ENCODE data around the gene ATP9B.
"Not testable (repeated sequence)": the region's sequence is repeated elsewhere in the genome, so short reads cannot be mapped to it uniquely, and the experiment has no call there.

The ATP9B gene

GRCh38 chr18:79077181-79077580 lies 8.0 kb downstream of the ATP9B start:
- Histone ChIP-seq H3K9me3 (ENCODE audit: control insufficient read depth, low read depth, low read length) (no peaks in the 10 kb centered on the region), H3K9ac (ENCODE audit: low read length) (no peak overlapping the region), H3K4me1 (ENCODE audit: control insufficient read depth, low read depth, low read length) (peaks cover 15% of the 10 kb centered on the region), H3K27me3 (ENCODE audit: control insufficient read depth, insufficient read depth, low read length) (no peaks in the 10 kb centered on the region), H3K4me3 (ENCODE audit: low read length) (no peak overlapping the region), H3K27ac (ENCODE audit: low read length) (no peak overlapping the region), H3K36me3 (ENCODE audit: control insufficient read depth, low read depth, low read length) (no peaks in the 10 kb centered on the region)

DNA sequence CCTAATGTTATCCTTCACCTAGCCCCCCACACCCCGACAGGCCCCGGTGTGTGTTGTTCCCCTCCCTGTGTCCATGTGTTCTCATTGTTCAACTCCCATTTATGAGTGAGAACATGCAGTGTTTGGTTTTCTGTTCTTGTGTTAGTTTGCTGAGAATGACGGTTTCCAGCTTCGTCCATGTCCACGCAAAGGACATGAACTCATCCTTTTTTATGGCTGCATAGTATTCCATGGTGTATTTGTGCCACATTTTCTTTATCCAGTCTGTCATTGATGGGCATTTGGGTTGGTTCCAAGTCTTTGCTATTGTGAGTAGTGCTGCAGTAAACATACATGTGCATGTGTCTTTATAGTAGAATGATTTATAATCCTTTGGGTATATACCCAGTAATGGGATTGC lies 9.6 kb downstream of the ATP9B start:
- not testable (repeated sequence) for H3K9me3 ChIP-seq (ENCODE audit: control insufficient read depth, low read depth, low read length); H3K9ac ChIP-seq (ENCODE audit: low read length); H3K27ac ChIP-seq (ENCODE audit: low read length); H3K27me3 ChIP-seq (ENCODE audit: control insufficient read depth, insufficient read depth, low read length); H3K36me3 ChIP-seq (ENCODE audit: control insufficient read depth, low read depth, low read length); H3K4me3 ChIP-seq (ENCODE audit: low read length)
- H3K4me1 ChIP-seq (ENCODE audit: control insufficient read depth, low read depth, low read length), result peaks cover 15% of the 10 kb centered on the region

- Histone ChIP-seq H3K27ac (ENCODE audit: low read length) (no peak overlapping the region), H3K27me3 (ENCODE audit: control insufficient read depth, insufficient read depth, low read length) (no peaks in the 10 kb centered on the region), H3K4me1 (ENCODE audit: control insufficient read depth, low read depth, low read length) (peaks cover 4% of the 10 kb centered on the region), H3K36me3 (ENCODE audit: control insufficient read depth, low read depth, low read length) (no peaks in the 10 kb centered on the region), H3K4me3 (ENCODE audit: low read length) (no peak overlapping the region), H3K9me3 (ENCODE audit: control insufficient read depth, low read depth, low read length) (no peaks in the 10 kb centered on the region), H3K9ac (ENCODE audit: low read length) (no peak overlapping the region)
Measured at GRCh38 chr18:79092874-79093273, 23.7 kb downstream of the ATP9B start.

GRCh38 chr18:79093986-79094385 lies 24.8 kb downstream of the ATP9B start:
- H3K9me3 ChIP-seq (ENCODE audit: control insufficient read depth, low read depth, low read length), result no peaks in the 10 kb centered on the region
- no peak overlapping the region for H3K27ac ChIP-seq (ENCODE audit: low read length)
- peaks cover 4% of the 10 kb centered on the region for H3K4me1 ChIP-seq (ENCODE audit: control insufficient read depth, low read depth, low read length)
- no peak overlapping the region for H3K9ac ChIP-seq (ENCODE audit: low read length)
- no peaks in the 10 kb centered on the region for H3K36me3 ChIP-seq (ENCODE audit: control insufficient read depth, low read depth, low read length)
- no peaks in the 10 kb centered on the region for H3K27me3 ChIP-seq (ENCODE audit: control insufficient read depth, insufficient read depth, low read length)
- no peak overlapping the region for H3K4me3 ChIP-seq (ENCODE audit: low read length)

- Histone ChIP-seq H3K9ac (ENCODE audit: low read length) (no peak overlapping the region), H3K9me3 (ENCODE audit: control insufficient read depth, low read depth, low read length) (no peaks in the 10 kb centered on the region), H3K4me3 (ENCODE audit: low read length) (no peak overlapping the region), H3K27me3 (ENCODE audit: control insufficient read depth, insufficient read depth, low read length) (no peaks in the 10 kb centered on the region), H3K27ac (ENCODE audit: low read length) (no peak overlapping the region), H3K36me3 (ENCODE audit: control insufficient read depth, low read depth, low read length) (no peaks in the 10 kb centered on the region), H3K4me1 (ENCODE audit: control insufficient read depth, low read depth, low read length) (peaks cover 4% of the 10 kb centered on the region)
Measured at GRCh38 chr18:79095216-79095615, 26.0 kb downstream of the ATP9B start.

DNA sequence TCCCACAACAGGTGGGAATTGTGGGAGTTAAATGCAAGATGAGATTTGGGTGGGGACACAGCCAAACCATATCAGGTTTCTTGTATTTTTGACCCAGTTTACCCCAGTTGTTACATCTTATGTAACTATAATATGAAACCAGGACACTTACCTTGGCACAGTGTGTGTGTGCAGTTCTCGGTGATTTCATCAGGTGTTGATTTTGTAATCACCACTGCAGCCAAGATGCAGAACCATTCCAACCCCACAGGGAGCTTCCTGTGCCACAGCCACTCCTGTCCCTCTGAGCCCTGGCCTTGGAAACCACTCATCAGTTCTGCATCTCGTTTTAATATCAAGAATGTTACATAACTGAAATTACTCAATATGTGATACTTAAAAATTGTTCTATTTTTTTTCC lies 31.8 kb downstream of the ATP9B start:
- Histone ChIP-seq H3K27me3 (ENCODE audit: control insufficient read depth, insufficient read depth, low read length) (no peaks in the 10 kb centered on the region), H3K4me1 (ENCODE audit: control insufficient read depth, low read depth, low read length) (peaks cover 2% of the 10 kb centered on the region), H3K36me3 (ENCODE audit: control insufficient read depth, low read depth, low read length) (no peaks in the 10 kb centered on the region), H3K9ac (ENCODE audit: low read length) (no peak overlapping the region), H3K27ac (ENCODE audit: low read length) (no peak overlapping the region), H3K4me3 (ENCODE audit: low read length) (no peak overlapping the region), H3K9me3 (ENCODE audit: control insufficient read depth, low read depth, low read length) (no peaks in the 10 kb centered on the region)

DNA sequence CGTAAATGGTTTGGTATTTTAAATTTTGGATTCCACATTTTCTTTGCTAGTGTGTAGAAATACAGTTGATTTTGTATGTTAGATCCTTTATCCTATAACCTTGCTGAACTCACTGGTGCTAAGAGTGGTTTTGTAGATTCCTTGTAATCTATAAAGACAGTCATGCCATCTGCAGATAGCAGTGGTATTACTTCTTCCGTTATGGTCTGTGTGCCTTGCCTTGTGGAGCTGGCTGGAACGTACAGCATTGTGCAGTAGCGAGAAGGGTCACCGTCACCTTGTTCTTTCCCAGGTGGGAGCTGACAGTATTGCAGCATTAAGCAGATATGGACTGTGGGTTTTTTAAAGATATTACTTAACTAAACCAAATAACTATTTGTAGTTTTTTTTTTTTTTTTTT lies 33.7 kb downstream of the ATP9B start:
- Histone ChIP-seq H3K27ac (ENCODE audit: low read length) (no peak overlapping the region), H3K9ac (ENCODE audit: low read length) (no peak overlapping the region)

DNA sequence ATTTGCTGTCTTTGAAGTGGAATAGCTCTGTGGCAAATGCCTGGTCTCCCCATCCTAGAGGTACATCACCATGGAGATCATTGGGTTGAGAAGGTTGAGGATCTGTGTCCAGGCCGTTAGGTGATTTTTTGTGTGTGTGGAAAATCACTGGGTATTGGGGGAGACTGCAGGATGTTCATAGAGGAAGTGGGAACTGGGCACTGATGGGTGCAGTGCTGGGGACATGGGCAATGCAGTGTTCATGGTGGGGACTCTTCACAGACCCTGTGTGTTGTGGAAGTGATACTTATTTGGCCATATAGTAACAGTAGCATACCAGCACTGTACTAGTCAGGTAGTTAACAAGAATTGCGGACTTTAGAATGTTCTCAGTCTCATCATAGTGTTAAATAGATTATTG lies 34.9 kb downstream of the ATP9B start:
- H3K4me3 ChIP-seq (ENCODE audit: low read length), result no peak overlapping the region
- H3K4me1 ChIP-seq (ENCODE audit: control insufficient read depth, low read depth, low read length), result no peaks in the 10 kb centered on the region
- no peak overlapping the region for H3K9ac ChIP-seq (ENCODE audit: low read length)
- H3K9me3 ChIP-seq (ENCODE audit: control insufficient read depth, low read depth, low read length), result no peaks in the 10 kb centered on the region
- no peaks in the 10 kb centered on the region for H3K36me3 ChIP-seq (ENCODE audit: control insufficient read depth, low read depth, low read length)
- H3K27me3 ChIP-seq (ENCODE audit: control insufficient read depth, insufficient read depth, low read length), result no peaks in the 10 kb centered on the region
- H3K27ac ChIP-seq (ENCODE audit: low read length), result no peak overlapping the region

More for the DNA sequence above, 33.7 kb downstream of the ATP9B start:
- Histone ChIP-seq H3K36me3 (ENCODE audit: control insufficient read depth, low read depth, low read length) (no peaks in the 10 kb centered on the region), H3K4me1 (ENCODE audit: control insufficient read depth, low read depth, low read length) (no peaks in the 10 kb centered on the region), H3K27me3 (ENCODE audit: control insufficient read depth, insufficient read depth, low read length) (no peaks in the 10 kb centered on the region), H3K4me3 (ENCODE audit: low read length) (no peak overlapping the region), H3K9me3 (ENCODE audit: control insufficient read depth, low read depth, low read length) (no peaks in the 10 kb centered on the region)

- H3K36me3 ChIP-seq (ENCODE audit: control insufficient read depth, low read depth, low read length), result no peaks in the 10 kb centered on the region
- H3K4me3 ChIP-seq (ENCODE audit: low read length), result no peak overlapping the region
- H3K4me1 ChIP-seq (ENCODE audit: control insufficient read depth, low read depth, low read length), result no peaks in the 10 kb centered on the region
- no peak overlapping the region for H3K27ac ChIP-seq (ENCODE audit: low read length)
- H3K27me3 ChIP-seq (ENCODE audit: control insufficient read depth, insufficient read depth, low read length), result no peaks in the 10 kb centered on the region
- no peak overlapping the region for H3K9ac ChIP-seq (ENCODE audit: low read length)
- no peaks in the 10 kb centered on the region for H3K9me3 ChIP-seq (ENCODE audit: control insufficient read depth, low read depth, low read length)
Measured at GRCh38 chr18:79105455-79105854, 36.3 kb downstream of the ATP9B start.

DNA sequence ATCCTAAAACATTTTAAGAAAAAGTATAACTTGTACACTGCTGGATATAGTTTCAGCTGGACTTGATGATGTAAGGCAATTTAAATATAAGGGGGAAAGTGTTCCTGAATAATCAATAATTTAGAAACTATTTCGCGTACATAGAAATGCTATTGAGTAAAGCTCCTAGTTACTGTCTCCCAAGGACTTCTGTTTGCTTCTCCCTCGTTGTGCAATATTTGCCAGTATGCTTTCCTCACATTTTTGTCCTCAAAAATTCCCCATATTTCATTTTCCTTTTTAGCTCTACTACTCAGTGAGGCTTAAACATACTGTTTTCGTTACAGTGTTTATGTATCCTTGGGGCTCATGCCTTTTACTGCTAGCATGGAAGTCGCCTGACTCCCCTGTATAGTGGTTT lies 36.9 kb downstream of the ATP9B start:
- Histone ChIP-seq H3K9ac (ENCODE audit: low read length) (no peak overlapping the region), H3K27ac (ENCODE audit: low read length) (no peak overlapping the region), H3K36me3 (ENCODE audit: control insufficient read depth, low read depth, low read length) (no peaks in the 10 kb centered on the region), H3K9me3 (ENCODE audit: control insufficient read depth, low read depth, low read length) (no peaks in the 10 kb centered on the region), H3K4me1 (ENCODE audit: control insufficient read depth, low read depth, low read length) (no peaks in the 10 kb centered on the region), H3K4me3 (ENCODE audit: low read length) (no peak overlapping the region), H3K27me3 (ENCODE audit: control insufficient read depth, insufficient read depth, low read length) (no peaks in the 10 kb centered on the region)

- H3K4me3 ChIP-seq (ENCODE audit: low read length), result no peak overlapping the region
- no peaks in the 10 kb centered on the region for H3K36me3 ChIP-seq (ENCODE audit: control insufficient read depth, low read depth, low read length)
- H3K9me3 ChIP-seq (ENCODE audit: control insufficient read depth, low read depth, low read length), result no peaks in the 10 kb centered on the region
- H3K27me3 ChIP-seq (ENCODE audit: control insufficient read depth, insufficient read depth, low read length), result no peaks in the 10 kb centered on the region
- no peak overlapping the region for H3K27ac ChIP-seq (ENCODE audit: low read length)
- H3K9ac ChIP-seq (ENCODE audit: low read length), result no peak overlapping the region
- H3K4me1 ChIP-seq (ENCODE audit: control insufficient read depth, low read depth, low read length), result no peaks in the 10 kb centered on the region
Measured at GRCh38 chr18:79107886-79108285, 38.7 kb downstream of the ATP9B start.

- Histone ChIP-seq H3K27me3 (ENCODE audit: control insufficient read depth, insufficient read depth, low read length) (no peaks in the 10 kb centered on the region), H3K36me3 (ENCODE audit: control insufficient read depth, low read depth, low read length) (no peaks in the 10 kb centered on the region), H3K27ac (ENCODE audit: low read length) (no peak overlapping the region), H3K4me1 (ENCODE audit: control insufficient read depth, low read depth, low read length) (no peaks in the 10 kb centered on the region), H3K4me3 (ENCODE audit: low read length) (no peak overlapping the region), H3K9ac (ENCODE audit: low read length) (no peak overlapping the region), H3K9me3 (ENCODE audit: control insufficient read depth, low read depth, low read length) (no peaks in the 10 kb centered on the region)
Measured at GRCh38 chr18:79108549-79109215, 39.5 kb downstream of the ATP9B start.
